ENCODE data around the gene PLK1.

DNA sequence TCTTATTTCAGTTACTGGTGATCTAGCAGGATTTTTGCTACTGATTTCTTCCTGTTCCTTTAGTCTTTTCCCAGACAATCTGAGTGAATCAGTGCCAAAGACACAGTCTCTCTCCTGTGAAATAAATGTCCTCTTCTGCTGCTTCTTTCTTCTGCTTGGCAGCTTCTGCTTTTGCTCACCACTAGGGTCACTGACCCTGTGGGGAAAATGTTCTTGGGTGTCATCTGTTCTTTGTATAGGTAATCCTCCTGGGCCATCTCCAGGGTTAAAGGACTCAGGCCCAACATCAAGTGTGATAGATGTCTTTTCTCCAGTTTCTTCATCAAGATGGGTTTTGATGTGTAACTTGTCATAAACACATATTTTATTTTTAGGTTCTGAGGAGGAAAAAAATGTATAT lies 42.7 kb upstream of the PLK1 start:
- TF ChIP-seq, protein P1, sequence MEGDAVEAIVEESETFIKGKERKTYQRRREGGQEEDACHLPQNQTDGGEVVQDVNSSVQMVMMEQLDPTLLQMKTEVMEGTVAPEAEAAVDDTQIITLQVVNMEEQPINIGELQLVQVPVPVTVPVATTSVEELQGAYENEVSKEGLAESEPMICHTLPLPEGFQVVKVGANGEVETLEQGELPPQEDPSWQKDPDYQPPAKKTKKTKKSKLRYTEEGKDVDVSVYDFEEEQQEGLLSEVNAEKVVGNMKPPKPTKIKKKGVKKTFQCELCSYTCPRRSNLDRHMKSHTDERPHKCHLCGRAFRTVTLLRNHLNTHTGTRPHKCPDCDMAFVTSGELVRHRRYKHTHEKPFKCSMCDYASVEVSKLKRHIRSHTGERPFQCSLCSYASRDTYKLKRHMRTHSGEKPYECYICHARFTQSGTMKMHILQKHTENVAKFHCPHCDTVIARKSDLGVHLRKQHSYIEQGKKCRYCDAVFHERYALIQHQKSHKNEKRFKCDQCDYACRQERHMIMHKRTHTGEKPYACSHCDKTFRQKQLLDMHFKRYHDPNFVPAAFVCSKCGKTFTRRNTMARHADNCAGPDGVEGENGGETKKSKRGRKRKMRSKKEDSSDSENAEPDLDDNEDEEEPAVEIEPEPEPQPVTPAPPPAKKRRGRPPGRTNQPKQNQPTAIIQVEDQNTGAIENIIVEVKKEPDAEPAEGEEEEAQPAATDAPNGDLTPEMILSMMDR (IDR thresholded peaks at IDR 0.05) = no peak
- TF ChIP-seq POLR2AphosphoS5 (IDR thresholded peaks at IDR 0.05) (no peak), EP300 (IDR thresholded peaks at IDR 0.05) (no peak), POLR2A (IDR thresholded peaks at IDR 0.05) (no peak)
